Right hindlimb (tissue), 1 donor: ENCODE results near the gene FARP1.

Experiments
- DNase-seq: peaks from one replicate; pipeline ENCODE4 v3.0.0-alpha.2; 2018

Gene FARP1

GRCh38 chr13:98176777-98177608 is 34.1 kb downstream of the FARP1 start, which contains the start of gene RNF113B:
Gene RNF113B (minus strand): TSS chr13:98177269. CDS start chr13:98177236, 33 bp downstream.
- DNase-seq = no peak

GRCh38 chr13:98180092-98180491 is 37.2 kb downstream of the FARP1 start:
- DNase-seq = no peak

GRCh38 chr13:98181111-98181815 is 38.4 kb downstream of the FARP1 start:
- no peak for DNase-seq

- DNase-seq = no peak
Measured at GRCh38 chr13:98182153-98182552, 39.3 kb downstream of the FARP1 start.

GRCh38 chr13:98182589-98182988 is 39.7 kb downstream of the FARP1 start:
- DNase-seq = no peak

GRCh38 chr13:98184792-98185191 is 41.9 kb downstream of the FARP1 start:
- no peak for DNase-seq

GRCh38 chr13:98187155-98187964 is 44.5 kb downstream of the FARP1 start:
- DNase-seq = no peak

GRCh38 chr13:98187965-98188261 is 45.0 kb downstream of the FARP1 start:
- DNase-seq = no peak

- DNase-seq = no peak
Measured at GRCh38 chr13:98188544-98189166, 45.8 kb downstream of the FARP1 start.

- DNase-seq = no peak
Measured at GRCh38 chr13:98189841-98190505, 47.1 kb downstream of the FARP1 start.

GRCh38 chr13:98190889-98191444 is 48.1 kb downstream of the FARP1 start:
- DNase-seq = no peak

GRCh38 chr13:98192008-98192407 is 49.1 kb downstream of the FARP1 start:
- DNase-seq = no peak

GRCh38 chr13:98195054-98195791 is 52.3 kb downstream of the FARP1 start:
- DNase-seq = no peak

GRCh38 chr13:98198683-98199082 is 55.8 kb downstream of the FARP1 start:
- DNase-seq = no peak

- no peak for DNase-seq
Measured at GRCh38 chr13:98199480-98199879, 56.6 kb downstream of the FARP1 start.

GRCh38 chr13:98200211-98200878 is 57.5 kb downstream of the FARP1 start:
- DNase-seq = no peak

GRCh38 chr13:98201189-98201588 is 58.3 kb downstream of the FARP1 start:
- no peak for DNase-seq

- no peak for DNase-seq
Measured at GRCh38 chr13:98201984-98202383, 59.1 kb downstream of the FARP1 start.

GRCh38 chr13:98203646-98204326 is 60.9 kb downstream of the FARP1 start:
- no peak for DNase-seq

- DNase-seq = no peak
Measured at GRCh38 chr13:98204546-98204945, 61.7 kb downstream of the FARP1 start.
